ENCODE data around the gene ASXL3.

ASXL3 gene

DNA sequence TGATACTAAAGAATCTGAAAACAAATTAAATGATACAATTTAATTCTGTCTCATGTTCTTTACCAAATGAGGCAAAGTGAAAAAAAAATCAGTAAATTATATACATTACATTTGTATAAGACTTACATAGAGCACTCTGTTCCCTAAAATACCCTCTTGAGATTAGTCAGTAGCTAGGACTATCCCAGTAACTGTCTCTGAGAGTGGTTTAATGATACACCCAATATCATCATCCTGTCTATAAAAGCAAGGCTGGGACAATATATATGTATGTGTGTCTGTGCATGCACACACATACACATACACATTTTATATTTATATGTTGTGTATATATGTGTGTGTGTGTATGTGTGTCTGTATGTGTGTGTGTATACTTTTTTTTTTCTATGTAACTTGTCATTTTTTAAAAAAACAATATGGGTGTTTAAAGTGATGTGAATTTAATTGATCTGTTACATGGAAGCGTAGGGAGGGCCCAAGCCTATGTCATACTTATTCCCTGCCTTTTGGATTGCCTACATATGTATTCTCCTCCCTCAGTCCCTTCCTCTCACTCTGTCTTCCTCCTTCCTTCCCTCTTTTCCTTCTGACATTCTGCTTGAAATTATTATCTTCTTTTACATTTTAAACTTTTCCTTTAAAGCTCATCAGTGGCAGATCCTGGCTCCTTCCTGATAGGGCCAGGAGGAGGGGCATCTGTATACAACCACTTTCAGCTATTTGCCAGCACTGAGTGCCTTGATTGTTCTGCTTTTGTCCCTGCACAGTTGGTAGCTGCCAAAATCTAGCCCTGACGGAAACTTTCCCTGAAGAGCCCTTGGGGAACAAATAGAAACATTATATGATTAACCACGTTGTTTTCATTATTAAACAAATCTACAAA lies 6.8 kb downstream of the ASXL3 start:
- peak; percentile 12 for DNase-seq

DNA sequence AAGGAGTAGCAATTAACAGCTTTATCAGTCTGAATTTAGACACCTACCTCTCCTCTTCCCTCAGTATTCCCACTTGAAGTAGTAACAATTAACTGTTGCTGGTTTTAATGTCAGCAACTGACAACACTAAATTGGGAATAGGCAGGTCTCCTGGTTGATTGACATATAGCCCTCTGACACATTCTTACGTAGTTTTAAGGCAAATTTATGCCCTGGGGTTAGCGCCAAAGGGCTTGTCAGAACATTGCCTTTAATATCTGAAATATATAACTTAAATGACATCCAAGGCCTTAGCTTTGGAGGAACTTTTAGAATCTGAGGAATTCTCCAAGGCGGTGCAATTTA lies 7.4 kb downstream of the ASXL3 start:
- no peak for DNase-seq

DNA sequence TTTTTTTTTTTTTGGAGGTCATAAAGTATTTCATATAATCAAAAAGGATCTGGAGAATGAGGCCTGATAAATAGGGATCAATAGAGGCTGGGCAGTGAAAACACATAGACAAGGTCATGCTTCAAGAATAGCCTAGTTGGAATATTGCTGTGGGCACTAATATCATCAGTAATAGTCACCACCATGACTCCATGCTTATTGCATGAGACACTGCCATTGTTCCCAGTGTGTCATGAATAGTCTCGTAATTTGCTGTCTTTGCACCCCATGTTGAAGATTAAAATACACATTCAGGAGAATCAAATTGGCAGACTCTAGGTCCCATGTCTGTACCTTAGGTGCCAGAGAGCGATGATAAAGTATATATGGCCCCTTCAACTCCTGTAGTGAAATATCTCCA lies 10.3 kb downstream of the ASXL3 start:
- DNase-seq = no peak

DNA sequence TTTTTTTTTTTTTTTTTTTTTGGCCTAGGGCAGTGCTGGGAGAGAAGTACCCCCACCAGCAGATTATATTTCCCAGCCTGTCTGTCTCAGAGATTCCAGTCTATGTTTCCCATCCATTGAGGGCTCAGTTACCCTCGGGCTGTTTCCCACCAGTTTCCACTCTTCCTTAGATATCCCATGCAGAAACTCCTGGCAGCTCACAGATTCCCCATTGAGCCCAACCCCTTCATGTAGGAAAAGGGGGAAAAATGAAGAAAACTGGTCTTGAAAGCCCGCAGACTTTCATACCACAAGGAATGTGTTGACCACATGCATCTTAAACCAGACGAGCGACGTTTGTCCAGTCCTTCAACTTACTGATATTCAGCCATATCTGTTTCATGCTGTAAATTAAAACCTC lies 15.2 kb downstream of the ASXL3 start:
- DNase-seq = no peak

DNA sequence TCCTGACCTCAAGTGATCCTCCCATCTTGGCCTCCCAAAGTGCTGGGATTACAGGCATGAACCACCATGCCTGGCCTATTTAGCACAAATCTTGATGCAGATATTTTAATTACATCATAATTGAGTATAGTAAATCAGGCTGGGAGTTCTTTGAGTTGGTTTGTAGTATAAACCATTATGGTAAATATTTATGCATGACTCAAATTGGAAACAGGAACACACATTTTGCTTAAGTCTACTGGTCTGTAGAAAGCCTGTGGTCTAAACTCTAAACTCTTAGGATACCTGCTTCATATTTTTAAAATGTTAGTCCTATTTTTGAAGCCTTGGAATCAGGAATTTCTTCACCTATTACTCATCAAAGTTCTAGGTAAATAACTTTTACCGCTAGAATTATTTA lies 16.8 kb downstream of the ASXL3 start:
- DNase-seq = no peak

DNA sequence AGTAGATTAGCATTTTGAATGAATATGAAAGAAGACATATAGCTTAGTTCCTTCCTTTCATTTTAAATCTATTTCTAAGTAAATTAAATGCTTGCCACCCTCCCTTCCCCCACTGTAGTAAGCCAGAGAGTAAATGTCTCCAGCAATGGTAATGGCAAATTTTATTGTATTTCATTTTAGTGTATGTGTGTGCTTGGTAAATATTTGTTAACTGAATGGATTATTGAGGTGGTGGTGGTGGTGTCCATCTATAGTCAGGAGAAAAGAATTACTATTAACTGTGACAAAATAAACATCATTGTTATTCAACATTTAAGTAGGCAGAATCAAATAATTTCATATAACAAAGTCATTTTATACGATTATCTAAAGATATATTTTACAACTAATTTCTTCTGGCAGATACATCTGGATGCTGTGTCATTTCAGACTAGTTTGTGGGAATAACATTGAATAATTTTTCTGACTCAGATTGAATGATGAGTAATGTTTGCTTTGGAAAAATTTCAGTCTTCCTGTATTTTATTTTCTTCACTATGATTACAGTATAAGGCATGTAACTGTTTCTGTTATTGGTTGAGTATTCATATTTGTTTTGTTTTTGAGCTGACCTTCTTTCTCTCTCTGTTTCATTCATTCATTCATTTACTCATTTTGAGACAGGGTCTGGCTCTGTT lies 18.3 kb downstream of the ASXL3 start:
- DNase-seq = no peak

DNA sequence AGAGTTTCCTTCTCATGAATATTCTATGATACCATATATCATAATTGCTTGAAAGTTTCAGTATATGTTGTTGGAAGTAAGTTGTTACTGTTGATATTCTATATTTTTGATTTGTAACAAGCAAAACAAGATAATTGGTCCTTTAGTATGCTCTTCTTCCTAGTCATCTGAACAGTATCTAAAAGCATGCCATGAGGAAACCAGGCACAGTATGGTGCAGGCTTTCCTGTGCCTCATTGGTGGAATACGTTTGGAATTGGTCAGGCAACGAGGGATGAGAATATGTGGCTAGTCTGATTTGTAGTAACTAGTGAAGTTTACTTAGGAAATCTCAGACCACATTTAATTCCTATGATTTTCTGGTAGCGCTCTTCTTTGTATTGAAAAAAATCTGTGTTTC lies 22.8 kb downstream of the ASXL3 start:
- DNase-seq = no peak

DNA sequence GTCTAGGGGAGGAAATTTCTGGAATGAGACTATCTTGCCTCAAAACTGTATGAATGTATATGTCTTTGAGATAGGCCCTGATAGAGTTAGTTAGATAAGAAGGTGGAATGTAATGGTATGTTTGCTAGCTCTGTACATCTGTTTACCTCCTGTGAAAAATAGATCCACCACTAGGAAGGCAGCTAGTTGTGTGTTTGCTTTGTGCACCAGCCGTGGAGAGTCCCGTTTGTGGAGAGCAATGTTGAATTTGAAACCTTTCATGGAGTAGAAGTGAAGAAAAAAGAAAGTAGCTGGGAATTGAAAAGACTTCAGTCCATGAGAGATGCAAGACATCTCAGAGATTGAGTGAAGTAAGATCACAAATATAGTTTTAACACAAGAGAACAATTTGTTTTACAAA lies 25.4 kb downstream of the ASXL3 start:
- DNase-seq = no peak

DNA sequence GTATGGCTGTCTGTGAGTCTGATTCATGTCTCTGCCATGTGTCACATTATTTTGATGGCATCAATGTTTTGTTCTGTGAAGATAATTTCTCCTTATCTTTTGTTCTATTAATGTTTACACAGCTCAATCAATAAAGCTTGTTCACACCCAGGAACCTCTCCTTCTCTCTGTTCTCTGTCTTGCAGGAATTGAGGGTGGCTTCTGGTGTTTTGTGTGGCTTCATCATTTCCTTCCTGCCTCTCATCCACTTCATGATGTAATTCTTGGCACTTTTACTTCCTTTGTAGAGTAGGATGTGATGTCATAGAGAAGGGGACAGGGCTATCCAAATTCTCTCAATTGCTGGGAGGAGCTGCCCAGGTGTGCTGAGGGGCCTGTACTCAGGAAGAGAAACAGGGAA lies 27.2 kb downstream of the ASXL3 start:
- DNase-seq = no peak

DNA sequence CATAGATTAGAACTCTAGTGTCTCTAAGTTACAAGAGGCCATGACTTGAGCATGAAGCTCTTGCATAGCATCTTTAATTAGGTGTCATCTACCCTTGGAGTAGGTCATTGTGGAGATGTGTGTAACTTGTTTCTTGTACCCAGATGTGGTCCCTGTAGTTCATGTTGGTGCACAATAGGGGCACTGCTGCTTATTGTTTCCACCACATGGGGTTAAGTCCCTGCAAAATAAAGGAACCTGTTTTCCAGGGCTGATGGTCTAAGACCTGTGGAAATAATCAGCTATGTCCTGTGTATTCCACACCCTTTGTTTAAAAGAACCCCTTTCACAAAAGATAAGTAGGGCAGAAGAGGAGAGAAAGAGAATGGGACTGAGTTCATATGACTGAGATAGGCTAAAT lies 28.6 kb downstream of the ASXL3 start:
- no peak for DNase-seq

DNA sequence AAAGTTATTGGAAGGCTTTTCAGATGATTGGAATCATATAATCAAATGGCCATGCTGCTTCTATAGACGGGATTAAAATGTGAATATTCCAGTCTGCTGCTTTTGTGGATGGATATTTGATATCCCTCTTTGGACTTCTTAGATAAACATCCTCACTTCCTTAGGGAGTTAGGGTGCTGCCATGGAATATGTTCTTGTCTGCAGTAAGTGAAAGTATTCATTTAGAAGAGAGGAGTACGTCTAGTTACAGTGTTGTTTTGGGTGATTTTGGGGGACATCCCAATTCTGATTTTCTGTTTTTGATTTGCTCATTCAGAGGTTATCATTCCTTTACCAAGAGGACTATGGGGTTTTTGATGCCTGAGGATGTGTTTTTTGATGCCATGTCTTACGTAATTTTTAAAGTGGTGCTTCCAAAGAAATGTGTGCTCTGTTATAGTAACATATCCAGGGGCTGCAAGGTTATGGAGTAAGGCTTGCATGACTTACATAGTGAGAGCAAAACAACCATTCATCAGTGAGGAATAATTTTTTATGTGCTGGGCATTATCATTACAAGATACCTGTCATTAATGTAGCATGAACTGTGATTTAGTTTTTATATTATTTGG lies 33.6 kb downstream of the ASXL3 start:
- no peak for DNase-seq

DNA sequence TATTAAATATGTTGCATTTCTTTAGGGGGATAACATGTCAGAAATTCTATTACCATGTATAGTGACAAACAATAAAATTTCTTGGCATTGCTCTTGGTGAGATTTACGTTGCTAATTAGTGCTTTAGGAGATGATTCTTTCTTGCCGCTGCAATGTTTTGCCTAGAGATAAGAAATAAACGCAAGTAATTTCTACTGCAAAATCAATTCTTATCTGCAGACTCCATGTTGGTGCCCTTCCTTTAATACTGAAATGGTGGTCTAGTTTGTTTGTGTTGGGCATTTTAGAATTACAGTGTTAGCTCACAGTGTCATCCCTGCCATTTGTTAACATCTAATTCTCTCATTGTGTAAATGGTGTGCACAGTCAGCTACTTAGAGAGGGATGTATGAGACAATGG lies 34.6 kb downstream of the ASXL3 start:
- no peak for DNase-seq

DNA sequence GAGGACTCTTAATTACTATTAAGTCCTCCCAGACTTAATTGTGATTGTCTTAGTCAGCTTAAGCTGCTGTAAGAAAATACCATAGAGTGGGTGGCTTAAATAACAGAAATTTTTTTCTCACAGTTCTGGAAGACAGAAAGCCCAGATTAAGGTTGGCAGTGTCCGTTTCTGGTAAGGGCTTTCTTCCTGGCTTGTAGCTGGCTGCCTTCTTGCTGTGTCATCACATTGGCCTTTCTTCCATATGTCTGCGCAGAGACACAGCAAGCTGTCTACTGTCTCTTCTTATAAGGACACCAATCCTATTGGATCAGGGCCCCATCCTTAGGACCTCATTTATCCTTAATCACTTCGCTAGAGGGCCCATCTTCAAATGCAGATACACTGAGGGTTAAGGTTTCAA lies 38.5 kb downstream of the ASXL3 start:
- no peak for DNase-seq

DNA sequence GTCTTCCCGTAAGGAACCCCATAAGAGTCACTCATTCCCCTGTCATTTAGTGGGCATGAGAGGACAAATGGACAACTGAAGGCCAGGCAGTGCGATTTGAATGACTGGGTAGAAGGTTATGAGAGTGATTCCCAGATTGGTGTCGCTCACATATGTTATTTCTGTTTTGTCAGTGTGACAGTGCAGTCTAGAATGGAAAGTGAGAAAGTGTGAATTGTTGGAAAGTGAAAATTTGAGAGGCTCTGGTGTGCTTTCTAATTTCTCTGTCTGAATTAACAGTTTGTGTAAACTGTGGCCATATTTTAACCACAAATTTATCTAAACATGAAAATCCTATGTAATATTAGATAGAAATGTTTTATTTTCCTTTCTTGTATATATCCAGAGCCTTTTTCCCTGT lies 49.1 kb downstream of the ASXL3 start:
- DNase-seq = no peak

DNA sequence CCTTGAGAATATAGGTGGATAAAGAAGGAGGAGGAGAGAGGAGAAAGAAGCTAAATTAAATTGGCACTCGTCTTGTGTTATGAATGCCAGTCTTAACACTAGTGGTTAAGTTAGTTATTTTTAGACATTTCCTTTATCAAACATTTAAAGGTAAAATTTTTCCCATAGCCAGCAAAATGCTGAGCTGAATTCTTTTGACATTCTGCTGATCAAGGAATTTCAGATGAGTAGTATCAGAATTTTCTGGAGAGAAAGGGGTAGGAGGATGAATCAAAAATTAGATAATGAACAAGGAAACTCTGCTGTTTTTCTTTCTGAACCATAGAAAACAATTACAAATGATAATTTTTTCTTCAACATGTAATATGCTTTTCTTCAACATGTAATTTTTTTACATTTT lies 52.5 kb downstream of the ASXL3 start:
- DNase-seq = no peak

DNA sequence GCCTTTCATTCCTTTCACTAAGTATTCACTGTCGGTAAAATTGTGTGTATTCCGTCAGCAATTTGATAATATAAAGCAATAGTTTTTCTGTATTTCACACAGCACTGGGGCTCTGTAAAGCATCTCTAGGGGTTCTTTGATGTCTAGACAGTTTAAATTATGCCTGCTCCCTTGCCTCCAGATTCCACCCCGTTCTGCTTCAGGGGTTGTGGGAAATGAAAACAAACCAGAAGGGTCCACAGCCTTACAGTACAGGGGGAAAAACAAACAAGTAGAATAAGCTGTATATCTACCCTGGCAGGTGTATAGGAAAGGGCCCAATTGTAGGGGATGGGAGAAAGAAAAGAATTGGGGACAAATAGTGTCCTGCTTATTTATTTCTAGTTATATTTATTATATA lies 63.1 kb downstream of the ASXL3 start:
- DNase-seq = no peak

DNA sequence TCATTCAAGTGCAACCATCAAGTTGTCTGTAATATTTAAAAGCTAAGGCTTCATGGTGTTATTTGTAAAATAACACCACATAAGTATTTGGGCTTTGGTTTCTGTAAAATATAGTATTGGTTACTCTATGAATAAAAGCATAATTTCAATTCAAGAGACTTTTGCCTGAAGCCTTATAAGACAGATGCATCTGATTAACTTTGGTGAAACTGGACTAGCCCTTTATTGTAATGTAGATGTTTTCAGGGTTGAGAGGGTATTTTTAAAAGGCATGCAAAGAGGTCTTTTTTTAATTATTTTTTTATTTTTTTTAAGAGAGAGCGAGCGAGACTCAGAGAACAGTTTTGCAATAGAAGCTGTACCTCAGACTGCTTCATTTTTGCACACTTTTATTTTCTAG lies 66.5 kb downstream of the ASXL3 start:
- no peak for DNase-seq

DNA sequence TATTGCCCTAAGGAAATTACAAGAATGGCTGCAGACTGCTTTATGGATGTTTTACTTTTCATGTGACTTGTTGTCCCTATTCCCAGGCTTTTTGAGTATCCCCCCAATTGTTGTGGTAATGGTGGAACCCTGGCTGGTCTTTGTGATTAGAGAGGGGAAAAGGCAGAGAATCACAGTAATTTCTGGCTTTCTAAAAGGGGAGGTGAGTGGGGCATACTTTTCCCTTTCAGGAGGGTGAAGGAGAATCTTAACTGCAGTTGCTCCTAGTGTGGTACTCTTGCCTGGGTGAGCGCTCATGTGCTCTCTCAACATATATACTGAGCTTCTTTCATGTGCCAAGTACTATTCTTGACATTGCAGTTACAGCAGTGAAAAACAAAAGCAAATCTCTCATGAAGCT lies 69.3 kb downstream of the ASXL3 start:
- DNase-seq = no peak

DNA sequence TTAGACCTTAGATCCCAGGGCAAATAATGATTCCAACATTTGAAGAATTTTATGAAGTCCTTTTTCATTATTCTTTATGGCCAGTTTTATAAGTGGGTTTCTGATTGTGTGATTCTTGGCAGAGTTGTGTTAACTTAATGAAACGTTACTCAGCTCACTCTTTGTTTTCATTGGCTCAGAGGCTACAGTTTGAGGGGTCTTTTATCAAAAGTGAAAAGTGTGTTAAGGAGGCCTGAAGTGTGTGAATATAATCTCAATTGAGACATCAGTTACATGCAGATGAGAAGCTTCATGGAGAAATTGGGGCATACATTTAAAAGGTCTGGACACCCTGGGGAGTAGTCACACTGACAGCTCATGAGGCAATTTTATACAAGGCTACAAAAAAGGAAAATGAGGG lies 74.6 kb downstream of the ASXL3 start:
- DNase-seq = no peak

DNA sequence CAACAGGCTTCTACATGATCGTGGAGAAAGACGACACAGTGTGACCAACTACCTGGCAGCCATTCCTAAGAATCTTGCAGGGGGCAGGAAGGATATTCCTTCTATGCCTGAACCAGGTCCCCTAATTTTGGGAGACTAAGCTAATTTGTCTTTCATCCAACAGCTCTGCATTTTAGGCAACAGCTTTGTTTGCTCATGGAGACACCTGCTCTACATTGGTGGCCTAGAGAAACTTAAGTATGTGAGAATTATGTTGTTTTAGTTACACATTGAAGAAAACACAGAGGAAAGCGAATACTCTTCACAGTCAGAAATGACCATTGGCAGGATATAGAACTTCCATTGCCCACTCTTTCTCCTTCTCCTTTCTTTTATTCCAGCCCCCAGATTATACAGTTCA lies 75.2 kb downstream of the ASXL3 start:
- DNase-seq = no peak

DNA sequence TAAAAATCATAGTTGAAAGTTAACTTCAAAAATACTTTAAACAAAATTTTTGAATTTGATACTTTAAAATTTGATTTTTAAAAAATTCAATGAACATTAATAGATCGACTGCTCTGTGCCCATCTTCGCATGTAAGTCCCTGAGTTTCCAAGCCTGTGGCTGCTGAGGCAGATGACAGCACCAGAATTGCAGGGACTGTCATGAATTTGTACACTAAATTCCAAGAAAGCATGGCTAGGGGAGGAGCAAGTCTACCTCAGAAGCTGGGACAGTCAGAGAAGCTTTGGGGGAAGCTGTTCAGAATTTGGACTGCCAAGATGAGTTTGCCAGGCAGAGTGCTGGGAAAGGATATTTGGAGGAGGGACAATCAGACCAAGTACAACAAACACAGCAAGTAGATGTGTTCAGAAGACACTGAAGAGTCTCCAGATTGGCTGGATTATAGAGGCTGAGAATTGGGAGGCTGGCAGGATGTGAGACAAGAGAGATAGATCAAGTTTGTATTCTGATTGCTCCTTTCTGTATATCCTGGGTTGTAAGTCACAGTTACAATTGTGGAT lies 79.0 kb downstream of the ASXL3 start:
- DNase-seq = no peak

DNA sequence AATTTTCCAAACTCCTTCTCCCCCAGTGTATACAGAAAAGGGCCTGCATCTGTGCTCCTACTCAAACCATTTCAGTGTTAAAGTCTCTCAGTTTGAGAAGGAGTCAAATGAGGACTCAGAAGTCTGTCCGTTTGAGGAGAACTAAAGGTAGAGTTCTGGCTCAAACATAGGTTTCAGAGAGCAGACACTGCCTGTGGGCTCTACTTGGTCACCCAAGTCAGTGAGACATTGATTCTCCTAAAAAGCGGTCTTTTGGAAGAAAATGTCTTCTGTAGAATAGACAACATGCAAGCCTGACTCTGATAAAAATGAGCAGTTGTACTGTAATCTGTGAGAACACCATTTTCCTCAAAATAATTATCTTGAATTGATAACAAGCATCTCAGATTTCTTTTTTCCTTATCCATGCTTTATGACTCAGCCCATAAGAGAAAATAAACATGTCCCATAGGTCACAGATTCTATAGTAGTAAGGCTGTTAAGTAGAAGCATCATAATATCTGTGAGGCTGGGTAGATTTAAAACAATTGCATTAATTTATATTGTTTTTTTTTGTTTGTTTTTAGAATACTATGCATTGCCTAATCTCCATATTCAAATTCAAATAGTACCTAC lies 82.8 kb downstream of the ASXL3 start:
- no peak for DNase-seq

DNA sequence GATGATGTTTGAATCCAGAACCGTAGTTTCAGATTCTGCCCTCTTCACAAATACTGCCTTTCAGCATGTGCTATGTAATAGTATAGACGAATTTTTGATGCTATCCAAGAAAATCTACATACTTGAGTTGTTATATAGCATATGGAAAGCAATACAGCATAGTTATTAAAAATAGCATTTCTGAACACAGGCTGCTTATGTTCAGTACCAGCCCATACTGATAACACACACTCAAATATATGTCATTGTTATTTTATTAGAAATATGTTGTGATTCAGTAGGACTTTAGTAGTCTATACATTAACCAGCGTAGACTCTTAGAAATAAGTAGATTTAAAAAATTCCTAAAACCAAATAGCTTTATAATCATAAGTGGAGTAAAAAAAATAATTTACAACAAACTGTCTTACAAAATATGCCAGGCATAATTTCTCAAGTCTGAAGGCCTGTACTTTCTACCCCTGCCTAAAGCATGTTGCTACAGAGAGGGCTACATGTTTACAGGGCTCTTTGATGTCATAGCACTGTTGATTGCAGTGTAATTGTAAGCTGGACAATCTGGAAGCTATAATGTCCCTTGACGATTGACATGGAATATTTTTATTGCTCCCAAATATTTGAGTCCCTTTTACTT lies 86.3 kb downstream of the ASXL3 start:
- DNase-seq = no peak
